ENCODE results near the gene OGFR.

- TF ChIP-seq ZC3H10 (CRISPR knock-in tag; IDR thresholded peaks at IDR 0.05) (no peak), ISL1 (CRISPR knock-in tag; IDR thresholded peaks at IDR 0.05) (no peak), OSR1 (CRISPR knock-in tag; IDR thresholded peaks at IDR 0.05) (no peak), CSDC2 (CRISPR knock-in tag; IDR thresholded peaks at IDR 0.05) (no peak)
Observed at GRCh38 chr20:62855120-62855519, 50.5 kb downstream of the OGFR start.

Measured in SK-N-SH treated with all-trans-retinoic acid at 6 μM for 48 hours (cell line).